Caco-2 (cell line): Measurements from ENCODE around the gene CDC42BPB. TPM values are rescaled to one million over a fixed set of nuclear protein-coding genes. Genes with fewer than 3 reads are reported as not detected.

Source experiments
- BruUV-seq: library from RNA; stranded (reverse); fragments of 400-500 nt; replicated peaks from 2 replicates; lab custom pipeline; 2021; lab: Mats Ljungman, UMichigan
- CTCF ChIA-PET: fragments of 300-600 bp; sonication (Branson Sonifier 250); formaldehyde crosslinking; loops from one replicate; lab custom pipeline; 2022; ENCODE audit warnings: antibody characterized with exemption; lab: Charles Lee
- POLR2A ChIA-PET: fragments of 300-600 bp; sonication (Branson Sonifier 250); formaldehyde crosslinking; loops from one replicate; lab custom pipeline; 2022; ENCODE audit warnings: antibody characterized with exemption; lab: Charles Lee
- DNase-seq, 2 experiments: peaks; one replicate each; pipeline versions ENCODE4 v3.0.0 to v3.0.0-alpha.2; 2020 to 2022
- H3K27me3 ChIP-seq: replicated peaks from 2 replicates; pipeline ENCODE4 v1.6.0; 2011; ENCODE audit warnings: low read length; ENCODE audit not compliant: control insufficient read depth, insufficient read depth
- H3K36me3 ChIP-seq: 2 replicates; pipeline ENCODE4 v1.5.1; 2011; ENCODE audit warnings: low read length; ENCODE audit not compliant: control insufficient read depth, insufficient read depth
- H3K4me1 ChIP-seq: fragments of 250-450 bp; sonication (Bioruptor Pico); 2 replicates; pipeline ENCODE4 v1.5.1; 2020; ENCODE audit warnings: mild to moderate bottlenecking
- H3K4me3 ChIP-seq: 2 replicates; pipeline ENCODE4 v1.5.1; 2011; ENCODE audit warnings: low read depth, mild to moderate bottlenecking, control low read depth, low read length
- H3K9me3 ChIP-seq: fragments of 250-450 bp; sonication (Bioruptor Pico); 2 replicates; pipeline ENCODE4 v1.5.1; 2020; ENCODE audit warnings: mild to moderate bottlenecking, moderate library complexity
- H3K27ac Mint-ChIP-seq: one replicate; pipeline ENCODE4 v1.8.0; 2022; ENCODE audit warnings: mixed read lengths; ENCODE audit not compliant: unreplicated experiment
- H3K27me3 Mint-ChIP-seq: one replicate; pipeline ENCODE4 v1.8.0; 2022; ENCODE audit warnings: mixed read lengths; ENCODE audit not compliant: insufficient read depth, unreplicated experiment
- H3K36me3 Mint-ChIP-seq: one replicate; pipeline ENCODE4 v1.8.0; 2022; ENCODE audit warnings: mild to moderate bottlenecking, mixed read lengths; ENCODE audit not compliant: insufficient read depth, unreplicated experiment
- H3K4me1 Mint-ChIP-seq: one replicate; pipeline ENCODE4 v1.8.0; 2022; ENCODE audit warnings: low read depth, mixed read lengths; ENCODE audit not compliant: unreplicated experiment
- H3K4me3 Mint-ChIP-seq: one replicate; pipeline ENCODE4 v1.8.0; 2022; ENCODE audit warnings: mild to moderate bottlenecking, moderate library complexity, mixed read lengths; ENCODE audit not compliant: unreplicated experiment
- H3K9me3 Mint-ChIP-seq: one replicate; pipeline ENCODE4 v1.8.0; 2022; ENCODE audit warnings: mixed read lengths; ENCODE audit not compliant: unreplicated experiment
- intact Hi-C: fragments of 100-400 bp; cut with micrococcal nuclease; formaldehyde crosslinking; loops from one replicate; pipeline ENCODE4 v1.10.0; 2022; ENCODE audit not compliant: unreplicated experiment
- total RNA-seq: library from RNA; stranded (reverse); gene quantifications from 2 replicates; pipeline ENCODE4 v1.2.3, GENCODE V29; 2022
- TF ChIP-seq, protein P1 (sequence below), 2 experiments: fragments of 200-600 bp in 1 of 2; IDR thresholded peaks; 1 replicate in 1 of 2; 2 replicates in 1 of 2; pipeline versions ENCODE4 v1.5.1 to v1.8.0; 2011 to 2022; ENCODE audit warnings: antibody characterized with exemption in 1 of 2, control low read depth in 1 of 2, inconsistent platforms in 1 of 2, low read depth in 1 of 2, low read length in 1 of 2, mild to moderate bottlenecking in 1 of 2, moderate library complexity in 1 of 2; ENCODE audit not compliant: insufficient read depth in 1 of 2, severe bottlenecking in 1 of 2, unreplicated experiment in 1 of 2

The CDC42BPB gene
- total RNA-seq, 1 experiment from 2014 or later, result 55.1 TPM

DNA sequence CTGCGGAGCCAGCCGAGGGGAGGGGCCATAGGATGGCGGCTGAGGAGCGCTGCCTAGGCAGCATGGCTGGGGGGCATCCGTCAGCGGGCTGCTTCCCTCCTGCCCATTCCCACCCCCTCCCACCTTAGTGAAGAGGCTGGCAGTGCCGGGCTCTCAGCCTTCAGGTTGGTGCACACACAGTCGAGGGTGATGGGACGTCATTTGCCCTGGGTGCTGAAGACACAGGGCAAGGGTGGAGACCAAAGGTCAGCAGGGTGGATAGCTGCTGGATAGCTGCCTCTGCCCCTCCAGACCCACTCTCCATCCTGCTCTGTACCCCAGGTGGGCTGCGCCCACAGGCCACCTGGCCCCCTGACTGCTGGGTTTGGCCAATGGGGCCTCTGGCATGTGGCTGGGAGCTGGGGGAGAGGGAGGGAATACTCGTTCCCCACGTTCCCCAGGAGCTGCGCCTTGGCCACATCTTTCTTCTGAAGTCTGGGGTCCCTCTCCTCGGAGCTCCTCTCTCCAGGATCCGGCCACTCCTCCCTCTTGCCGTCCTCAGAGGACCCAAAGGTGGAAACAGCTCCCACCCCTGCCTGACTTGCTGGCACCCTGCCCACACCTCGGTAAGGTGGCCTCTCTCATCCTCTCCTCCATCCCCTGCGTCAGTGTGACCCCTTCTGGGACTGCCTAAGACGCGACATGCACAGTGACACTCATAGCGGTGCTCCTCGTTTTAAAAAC lies 11.2 kb upstream of the CDC42BPB start:
- no peaks in the 10 kb centered on the region for H3K36me3 ChIP-seq
- POLR2A ChIA-PET, result no interaction called here
- TF ChIP-seq, protein P1, sequence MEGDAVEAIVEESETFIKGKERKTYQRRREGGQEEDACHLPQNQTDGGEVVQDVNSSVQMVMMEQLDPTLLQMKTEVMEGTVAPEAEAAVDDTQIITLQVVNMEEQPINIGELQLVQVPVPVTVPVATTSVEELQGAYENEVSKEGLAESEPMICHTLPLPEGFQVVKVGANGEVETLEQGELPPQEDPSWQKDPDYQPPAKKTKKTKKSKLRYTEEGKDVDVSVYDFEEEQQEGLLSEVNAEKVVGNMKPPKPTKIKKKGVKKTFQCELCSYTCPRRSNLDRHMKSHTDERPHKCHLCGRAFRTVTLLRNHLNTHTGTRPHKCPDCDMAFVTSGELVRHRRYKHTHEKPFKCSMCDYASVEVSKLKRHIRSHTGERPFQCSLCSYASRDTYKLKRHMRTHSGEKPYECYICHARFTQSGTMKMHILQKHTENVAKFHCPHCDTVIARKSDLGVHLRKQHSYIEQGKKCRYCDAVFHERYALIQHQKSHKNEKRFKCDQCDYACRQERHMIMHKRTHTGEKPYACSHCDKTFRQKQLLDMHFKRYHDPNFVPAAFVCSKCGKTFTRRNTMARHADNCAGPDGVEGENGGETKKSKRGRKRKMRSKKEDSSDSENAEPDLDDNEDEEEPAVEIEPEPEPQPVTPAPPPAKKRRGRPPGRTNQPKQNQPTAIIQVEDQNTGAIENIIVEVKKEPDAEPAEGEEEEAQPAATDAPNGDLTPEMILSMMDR (IDR thresholded peaks at IDR 0.05; ENCODE audit: insufficient read depth in 1 of 2, low read depth in 1 of 2, low read length in 1 of 2, severe bottlenecking in 1 of 2, unreplicated experiment in 1 of 2), result no peak
- H3K4me3 Mint-ChIP-seq, result no peak overlapping the region
- intact Hi-C loops, result no loop called here
- H3K27me3 ChIP-seq, result no peaks in the 10 kb centered on the region; the same call in 1 of the 2 replicates
- H3K9me3 Mint-ChIP-seq, result no peaks in the 10 kb centered on the region
- H3K27ac Mint-ChIP-seq, result peak overlapping the region; percentile 57
- no peaks in the 10 kb centered on the region for H3K36me3 Mint-ChIP-seq
- H3K4me1 Mint-ChIP-seq, result peaks cover 9% of the 10 kb centered on the region
- CTCF ChIA-PET, result no interaction called here
- no peak overlapping the region for H3K4me3 ChIP-seq
- peaks cover 8% of the 10 kb centered on the region for H3K4me1 ChIP-seq
- no peaks in the 10 kb centered on the region for H3K27me3 Mint-ChIP-seq
- no peaks in the 10 kb centered on the region for H3K9me3 ChIP-seq
- no peak for DNase-seq
- BruUV-seq, result no TSS peak

DNA sequence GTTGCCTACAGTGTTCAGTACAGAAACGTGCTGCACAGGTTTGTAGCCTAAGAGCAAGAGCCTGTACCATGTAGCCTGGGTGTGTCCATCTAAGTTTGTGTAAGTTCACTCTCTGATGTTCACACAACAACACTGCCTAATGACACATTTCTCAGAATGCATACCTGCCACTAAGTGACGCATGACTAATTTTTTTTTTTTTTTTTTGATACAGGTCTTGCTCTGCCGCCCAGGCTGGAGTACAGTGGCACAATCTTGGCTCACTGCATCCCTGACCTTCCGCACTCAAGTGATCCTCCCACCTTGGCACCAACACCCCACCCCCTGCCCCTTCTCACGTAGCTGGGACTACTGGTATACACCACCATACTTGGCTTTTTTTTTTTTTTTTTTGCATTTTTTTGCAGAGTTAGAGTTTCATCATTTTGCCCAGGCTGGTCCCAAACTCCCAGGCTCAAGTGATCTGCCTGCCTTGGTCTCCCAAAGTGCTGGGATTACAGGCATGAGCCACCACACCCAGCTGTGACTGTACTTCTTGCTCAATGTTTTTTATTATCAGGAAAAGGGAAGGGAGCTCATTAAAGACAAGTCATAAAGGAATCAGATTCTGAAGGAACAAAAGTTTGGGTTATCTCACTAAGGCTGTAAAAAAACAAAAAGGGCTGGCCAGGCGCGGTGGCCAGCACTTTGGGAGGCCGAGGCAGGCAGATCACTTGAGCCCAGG lies 10.0 kb upstream of the CDC42BPB start:
- peak in 1 of 2 experiments; percentile 34 for DNase-seq
- ChIA-PET CTCF (no interaction called here), POLR2A (no interaction called here)
- no peaks in the 10 kb centered on the region; the same call in 1 of the 2 replicates for H3K27me3 ChIP-seq
- H3K4me3 Mint-ChIP-seq, result no peak overlapping the region
- no peaks in the 10 kb centered on the region for H3K36me3 Mint-ChIP-seq
- intact Hi-C loops, result no loop called here
- TF ChIP-seq, protein P1 (IDR thresholded peaks at IDR 0.05; ENCODE audit: insufficient read depth in 1 of 2, low read depth in 1 of 2, low read length in 1 of 2, severe bottlenecking in 1 of 2, unreplicated experiment in 1 of 2), result no peak
- peaks cover 8% of the 10 kb centered on the region for H3K4me1 ChIP-seq
- no peaks in the 10 kb centered on the region for H3K36me3 ChIP-seq
- H3K9me3 ChIP-seq, result no peaks in the 10 kb centered on the region
- BruUV-seq, result no TSS peak
- no peaks in the 10 kb centered on the region for H3K27me3 Mint-ChIP-seq
- peaks cover 9% of the 10 kb centered on the region for H3K4me1 Mint-ChIP-seq
- no peak overlapping the region for H3K4me3 ChIP-seq
- H3K27ac Mint-ChIP-seq, result peak overlapping the region; percentile 17
- H3K9me3 Mint-ChIP-seq, result no peaks in the 10 kb centered on the region

DNA sequence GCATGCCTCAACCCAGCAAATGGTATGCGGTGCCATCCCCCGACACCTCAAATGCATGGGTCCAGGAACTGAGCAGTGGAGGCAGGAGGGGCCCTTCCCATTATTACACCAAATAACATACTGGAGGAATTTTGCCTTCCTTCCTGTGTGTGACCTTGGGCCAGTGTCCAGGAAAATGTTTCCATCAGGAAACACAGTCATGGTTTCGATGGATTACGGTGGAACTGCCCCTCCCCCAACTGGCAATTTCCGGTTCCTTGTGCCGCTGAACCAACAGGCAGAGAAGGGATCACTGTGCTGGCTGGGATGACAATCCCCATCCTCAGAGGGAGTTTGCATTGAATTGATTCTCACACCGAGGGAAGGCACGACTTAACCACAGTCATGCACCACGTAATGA lies 9.1 kb upstream of the CDC42BPB start:
- Mint-ChIP-seq H3K4me1 (peaks cover 9% of the 10 kb centered on the region), H3K36me3 (no peaks in the 10 kb centered on the region), H3K4me3 (no peak overlapping the region), H3K27me3 (no peaks in the 10 kb centered on the region), H3K27ac (no peak overlapping the region), H3K9me3 (no peaks in the 10 kb centered on the region)
- TF ChIP-seq, protein P1 (IDR thresholded peaks at IDR 0.05; ENCODE audit: insufficient read depth in 1 of 2, low read depth in 1 of 2, low read length in 1 of 2, severe bottlenecking in 1 of 2, unreplicated experiment in 1 of 2), result no peak
- no peak overlapping the region for H3K4me3 ChIP-seq
- no peaks in the 10 kb centered on the region; the same call in 1 of the 2 replicates for H3K27me3 ChIP-seq
- H3K4me1 ChIP-seq, result peaks cover 8% of the 10 kb centered on the region
- POLR2A ChIA-PET, result no interaction called here
- CTCF ChIA-PET, result interaction anchor here (0.6 kb wide), 1 partner anchor 340 kb away, joined by 3 read pairs; no protein-coding TSS in a partner anchor
- intact Hi-C loops, result no loop called here
- no peaks in the 10 kb centered on the region for H3K36me3 ChIP-seq
- no TSS peak for BruUV-seq
- H3K9me3 ChIP-seq, result no peaks in the 10 kb centered on the region
- DNase-seq, result no peak
